Hematopoietic multipotent progenitor cell treated with erythropoietin and hydrocortisone succinate and interleukin-3 and kit ligand, for 8 days (in vitro differentiated cells): ENCODE measurements around the gene PDCD10.

Experiments
- DNase-seq: peaks from one replicate; pipeline ENCODE4 v3.0.0-alpha.2; 2015

PDCD10 gene

GRCh38 chr3:167671878-167672427 lies 62.7 kb downstream of the PDCD10 start:
- no peak for DNase-seq

GRCh38 chr3:167669699-167670098 lies 65.0 kb downstream of the PDCD10 start:
- no peak for DNase-seq

GRCh38 chr3:167668651-167669050 lies 66.0 kb downstream of the PDCD10 start:
- DNase-seq, result peak; percentile 33

- DNase-seq, result no peak
These were observed 68.1 kb downstream of the PDCD10 start for GRCh38 chr3:167666563-167666962.

- DNase-seq, result no peak
These were observed 71.7 kb downstream of the PDCD10 start for GRCh38 chr3:167662919-167663400.

- no peak for DNase-seq
These were observed 76.9 kb downstream of the PDCD10 start for GRCh38 chr3:167657684-167658225.

GRCh38 chr3:167656821-167657220 lies 77.9 kb downstream of the PDCD10 start:
- no peak for DNase-seq

- DNase-seq, result no peak
These were observed 80.9 kb downstream of the PDCD10 start, which contains the start of gene WDR49 for GRCh38 chr3:167653760-167654159. Gene WDR49, minus strand, starts transcription at chr3:167653942. Its CDS starts 517 bp downstream, at chr3:167653425.

GRCh38 chr3:167653155-167653554 lies 81.5 kb downstream of the PDCD10 start:
- DNase-seq, result no peak

GRCh38 chr3:167651826-167652225 lies 82.9 kb downstream of the PDCD10 start:
- DNase-seq, result no peak

GRCh38 chr3:167650459-167650858 lies 84.2 kb downstream of the PDCD10 start:
- DNase-seq, result no peak

GRCh38 chr3:167649746-167650145 lies 84.9 kb downstream of the PDCD10 start:
- DNase-seq, result no peak

GRCh38 chr3:167644611-167645010 lies 90.1 kb downstream of the PDCD10 start:
- no peak for DNase-seq
